Tibial nerve (tissue), 4 donors: ENCODE data around the gene MACO1. TPM values are rescaled to one million over a fixed set of nuclear protein-coding genes. Genes with fewer than 3 reads are reported as not detected.

Experiments
- DNase-seq, 2 donors: peaks; one replicate each; pipeline ENCODE4 v3.0.0-alpha.2; 2019; ENCODE audit warnings: low spot score in 2 of 2
- H3K27ac ChIP-seq, 4 donors: fragments of 200-600 bp; sonication (generic) in 3 of 4; one replicate each; pipeline ENCODE4 v1.5.1; 2017 to 2019; ENCODE audit warnings: mild to moderate bottlenecking in 1 of 4
- H3K27me3 ChIP-seq, 2 donors: fragments of 200-600 bp; sonication (generic) in 1 of 2; one replicate each; pipeline versions ENCODE4 v1.5.1 to v1.6.0; 2017 to 2019
- H3K36me3 ChIP-seq, 3 donors: fragments of 200-600 bp; sonication (generic); one replicate each; pipeline ENCODE4 v1.5.1; 2018 to 2019
- H3K4me1 ChIP-seq, 4 donors: fragments of 200-600 bp; sonication (generic) in 3 of 4; one replicate each; pipeline ENCODE4 v1.5.1; 2017 to 2019
- H3K4me3 ChIP-seq, 4 donors: fragments of 200-600 bp; sonication (generic) in 3 of 4; one replicate each; pipeline ENCODE4 v1.5.1; 2017 to 2019; ENCODE audit warnings: mild to moderate bottlenecking in 1 of 4, moderate library complexity in 1 of 4
- H3K9me3 ChIP-seq, 4 donors: fragments of 200-600 bp; sonication (generic) in 3 of 4; one replicate each; pipeline ENCODE4 v1.5.1; 2017 to 2019
- EP300 ChIP-seq, 2 donors: sonication (generic); formaldehyde crosslinking; IDR thresholded peaks; one replicate each; pipeline ENCODE4 v1.6.1; 2017; ENCODE audit warnings: antibody characterized with exemption in 2 of 2, mild to moderate bottlenecking in 1 of 2
- POLR2A ChIP-seq, 2 donors: fragments of 450-650 bp; IDR thresholded peaks; one replicate each; pipeline ENCODE4 v1.6.1; 2017; ENCODE audit warnings: antibody characterized with exemption in 2 of 2, mild to moderate bottlenecking in 2 of 2, moderate library complexity in 2 of 2
- WGBS, 2 donors: methylation state at CpG; one replicate each; pipeline ENCODE4 v1.1.5; 2018; 5-methylcytosine and 5-hydroxymethylcytosine counted together
- total RNA-seq, 4 donors: library from RNA; depleted of rRNA; stranded (reverse); fragments of >200 nt; gene quantifications; one replicate each; pipeline ENCODE4 v1.1.0, GENCODE V29; 2016
- TF ChIP-seq, protein P1 (sequence below), 5 experiments: fragments of 200-600 bp in 3 of 5; fragments of 450-650 bp in 2 of 5; sonication (generic) in 3 of 5; IDR thresholded peaks; one replicate each; pipeline ENCODE4 v1.5.1; 2016 to 2019; ENCODE audit warnings: antibody characterized with exemption in 5 of 5, mild to moderate bottlenecking in 3 of 5, moderate library complexity in 2 of 5

Gene MACO1
- total RNA-seq, 4 donors from 2014 or later, result 8.8 to 16.2 (median 13.7) TPM

DNA sequence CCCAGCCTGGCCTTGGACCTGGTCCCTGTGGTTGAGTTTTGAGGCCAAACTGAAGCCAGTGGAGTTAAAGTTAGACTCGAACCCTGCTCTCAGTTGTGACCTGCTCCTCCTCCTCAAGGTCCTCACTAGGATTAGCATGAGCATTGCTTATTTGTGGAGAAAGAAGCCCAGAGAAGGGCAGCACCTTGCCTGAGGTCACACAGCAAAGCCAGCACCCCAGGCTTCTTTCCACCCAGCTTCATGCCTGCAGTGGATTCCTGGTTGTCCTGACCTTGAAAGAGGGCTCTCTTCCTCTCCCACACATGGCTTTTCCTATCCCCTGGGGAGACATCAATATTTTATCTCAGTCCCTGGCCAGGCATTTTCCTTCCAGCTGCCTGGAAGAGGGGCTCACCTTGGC is 115.5 kb downstream of the MACO1 start:
- DNase-seq, result no peak
- WGBS, 2 donors, result 70% methylated on average over 1 of the region's 1 CpG; no CpG with 5 or more reads in 1 of the 2 donors
- no peaks in the 10 kb centered on the region for H3K27me3 ChIP-seq
- no peaks in the 10 kb centered on the region for H3K9me3 ChIP-seq
- no peaks in the 10 kb centered on the region for H3K36me3 ChIP-seq
- no peak overlapping the region for H3K4me3 ChIP-seq
- H3K27ac ChIP-seq, result no peak overlapping the region
- TF ChIP-seq, protein P1, sequence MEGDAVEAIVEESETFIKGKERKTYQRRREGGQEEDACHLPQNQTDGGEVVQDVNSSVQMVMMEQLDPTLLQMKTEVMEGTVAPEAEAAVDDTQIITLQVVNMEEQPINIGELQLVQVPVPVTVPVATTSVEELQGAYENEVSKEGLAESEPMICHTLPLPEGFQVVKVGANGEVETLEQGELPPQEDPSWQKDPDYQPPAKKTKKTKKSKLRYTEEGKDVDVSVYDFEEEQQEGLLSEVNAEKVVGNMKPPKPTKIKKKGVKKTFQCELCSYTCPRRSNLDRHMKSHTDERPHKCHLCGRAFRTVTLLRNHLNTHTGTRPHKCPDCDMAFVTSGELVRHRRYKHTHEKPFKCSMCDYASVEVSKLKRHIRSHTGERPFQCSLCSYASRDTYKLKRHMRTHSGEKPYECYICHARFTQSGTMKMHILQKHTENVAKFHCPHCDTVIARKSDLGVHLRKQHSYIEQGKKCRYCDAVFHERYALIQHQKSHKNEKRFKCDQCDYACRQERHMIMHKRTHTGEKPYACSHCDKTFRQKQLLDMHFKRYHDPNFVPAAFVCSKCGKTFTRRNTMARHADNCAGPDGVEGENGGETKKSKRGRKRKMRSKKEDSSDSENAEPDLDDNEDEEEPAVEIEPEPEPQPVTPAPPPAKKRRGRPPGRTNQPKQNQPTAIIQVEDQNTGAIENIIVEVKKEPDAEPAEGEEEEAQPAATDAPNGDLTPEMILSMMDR (IDR thresholded peaks at IDR 0.05), result no peak
- TF ChIP-seq POLR2A (IDR thresholded peaks at IDR 0.05) (no peak), EP300 (IDR thresholded peaks at IDR 0.05) (no peak)
- H3K4me1 ChIP-seq, result peaks cover 0 to 60% (median 35%) of the 10 kb centered on the region in 4 donors

DNA sequence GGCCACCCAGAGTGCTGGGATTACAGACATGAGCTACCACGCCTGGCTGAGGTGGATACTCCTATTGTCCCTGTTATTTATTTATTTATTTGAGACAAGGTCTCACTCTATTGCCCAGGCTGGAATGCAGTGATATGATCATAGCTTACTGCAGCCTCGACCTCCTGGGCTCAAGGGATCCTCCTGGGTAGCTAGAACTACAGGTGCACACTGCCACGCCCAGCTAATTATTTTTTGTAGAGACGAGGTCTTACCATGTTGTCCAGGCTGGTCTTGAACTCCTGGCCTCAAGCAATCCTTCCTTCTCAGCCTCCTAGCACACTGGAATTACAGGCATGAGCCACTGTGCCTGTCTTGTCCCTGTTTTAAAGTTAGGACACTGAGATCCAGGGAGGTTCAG is 117.9 kb downstream of the MACO1 start:
- no peak overlapping the region for H3K4me3 ChIP-seq
- H3K27ac ChIP-seq, result peak overlapping the region in 2 of 4 donors; percentile 55 to 69
- WGBS, 2 donors, result 75% methylated on average over 4 of the region's 4 CpGs
- peaks cover 0 to 66% (median 34%) of the 10 kb centered on the region in 4 donors for H3K4me1 ChIP-seq
- no peak for TF ChIP-seq POLR2A (IDR thresholded peaks at IDR 0.05)
- TF ChIP-seq, protein P1 (IDR thresholded peaks at IDR 0.05), result no peak
- no peak for TF ChIP-seq EP300 (IDR thresholded peaks at IDR 0.05)
- H3K36me3 ChIP-seq, result no peaks in the 10 kb centered on the region
- H3K9me3 ChIP-seq, result no peaks in the 10 kb centered on the region
- no peaks in the 10 kb centered on the region for H3K27me3 ChIP-seq
- DNase-seq, result no peak

DNA sequence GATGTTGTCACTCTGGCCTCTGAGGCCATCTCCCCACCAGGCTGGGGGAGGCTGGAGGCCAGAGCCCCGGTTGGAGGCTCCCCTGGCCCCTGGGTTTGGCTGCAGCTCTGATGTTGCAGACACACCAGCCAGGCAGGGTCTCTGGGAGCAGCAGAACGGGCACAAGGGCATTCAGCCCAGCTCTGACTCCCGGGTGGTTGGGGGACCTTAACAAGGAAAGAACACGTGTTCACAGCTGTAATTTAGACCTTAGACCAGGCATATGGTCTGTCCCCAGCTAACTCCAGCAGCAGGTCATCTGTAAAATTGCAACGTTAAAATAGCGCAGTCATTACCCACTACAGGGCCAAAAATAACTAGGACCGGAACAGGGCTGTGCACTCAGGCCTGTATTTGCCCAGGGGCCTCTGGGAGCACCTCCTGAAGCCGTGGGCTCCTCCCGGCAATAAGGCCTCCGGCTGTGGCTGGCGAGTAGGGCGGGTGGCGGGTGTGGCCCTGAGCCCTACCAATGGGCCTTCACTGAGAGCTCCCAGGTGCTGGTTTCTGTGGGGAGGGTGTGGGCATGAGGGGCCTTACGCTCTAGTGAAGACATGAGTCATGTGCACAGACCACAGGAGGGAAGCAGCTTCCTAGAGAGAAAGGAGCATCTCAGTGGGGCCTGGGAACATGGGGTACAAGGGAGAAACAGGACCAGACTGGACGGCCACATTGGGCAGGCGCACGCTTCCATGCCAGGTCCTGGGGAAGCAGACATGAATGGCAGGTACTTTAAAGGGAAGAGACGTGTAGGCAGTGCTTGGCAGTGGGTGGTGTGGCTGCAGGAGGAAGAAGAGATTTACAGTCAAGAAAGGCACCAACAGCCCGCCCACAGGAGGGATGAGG is 118.8 kb downstream of the MACO1 start:
- Histone ChIP-seq H3K36me3 (no peaks in the 10 kb centered on the region), H3K4me1 (peaks cover 0 to 69% (median 29%) of the 10 kb centered on the region in 4 donors), H3K27me3 (no peaks in the 10 kb centered on the region), H3K4me3 (no peak overlapping the region), H3K27ac (peak overlapping the region in 3 of 4 donors; percentile 55 to 84 (median 69)), H3K9me3 (no peaks in the 10 kb centered on the region)
- no peak for DNase-seq
- 53 to 60% methylated on average over 18 to 19 of the region's 19 CpGs for WGBS, 2 donors
- TF ChIP-seq EP300 (IDR thresholded peaks at IDR 0.05) (no peak), POLR2A (IDR thresholded peaks at IDR 0.05) (no peak)
- TF ChIP-seq, protein P1 (IDR thresholded peaks at IDR 0.05), result no peak

Other genes starting within 250 kb of the MACO1 start
- gene SYF2, start 198.4 kb upstream of the MACO1 start, total RNA-seq, result 10 to 100 TPM; 32.7 to 52.2 (median 43.7) TPM
- 100 to 1,000 TPM; 169 to 191 (median 178) TPM for gene RSRP1, start 183.4 kb upstream of the MACO1 start, total RNA-seq
- gene RHD, start 158.4 kb upstream of the MACO1 start, total RNA-seq, result not detected
- gene TMEM50A, start 92.6 kb upstream of the MACO1 start, total RNA-seq, result 100 to 1,000 TPM in 1 of 4 donors, 10 to 100 TPM in 3; 62.1 to 109 (median 81.5) TPM
- gene RHCE, start 10.1 kb upstream of the MACO1 start, total RNA-seq, result under 1 TPM in 1 of 4 donors, not detected in 3; 0.22 TPM
- 10 to 100 TPM; 10.9 to 28.5 (median 14.7) TPM for gene LDLRAP1, start 112.7 kb downstream of the MACO1 start, total RNA-seq
- 10 to 100 TPM; 14.6 to 25.1 (median 17.5) TPM for gene MAN1C1, start 185.9 kb downstream of the MACO1 start, total RNA-seq